ENCODE data around the gene TTN. TPM values are rescaled to one million over a fixed set of nuclear protein-coding genes. Genes with fewer than 3 reads are reported as not detected.

TTN gene
- total and polyA plus RNA-seq, 2 of the 4 experiments (the other 2 are of a cell fraction): 0.02 to 0.18 TPM

GRCh38 chr2:178536037-178536436 is 271.2 kb downstream of the TTN start:
- no peak overlapping the region for H3K14ac ChIP-seq (replicated peaks; ENCODE audit: low read depth, low read length)
- peaks cover 24% of the 10 kb centered on the region for H3K36me3 ChIP-seq (ENCODE audit: control insufficient read depth, insufficient read depth, low read length)
- no peak overlapping the region for H2BK120ac ChIP-seq (ENCODE audit: low read depth, low read length)
- H3K9me1 ChIP-seq (ENCODE audit: insufficient read depth, low read length): peaks cover 3% of the 10 kb centered on the region; the same call in 1 of the 2 replicates
- no peak overlapping the region for H4K8ac ChIP-seq (ENCODE audit: low read depth in 2 of 2, low read length in 2 of 2)
- no peak overlapping the region for H2BK5ac ChIP-seq (ENCODE audit: low read depth, low read length, poor library complexity, severe bottlenecking)
- POLR2A ChIA-PET (ENCODE audit: unreplicated experiment): no interaction called here
- in situ Hi-C loops (cut with MboI; ENCODE audit: low sequenced_read_pairs) (no loop called here), intact Hi-C loops (cut with micrococcal nuclease) (no loop called here), dilution Hi-C loops (cut with HindIII; ENCODE audit: low sequenced_read_pairs, unreplicated experiment) (no loop called here)
- peaks cover 0 to 32% of the 10 kb centered on the region in 2 experiments; a peak in 3 of 4 replicates for H3K79me1 ChIP-seq (ENCODE audit: low read depth in 1 of 2, low read length in 2 of 2)
- no peak overlapping the region for H2AK9ac ChIP-seq (replicated peaks; ENCODE audit: low read depth, low read length, poor library complexity)
- H3K4me2 ChIP-seq (ENCODE audit: low read depth, low read length): no peak overlapping the region
- H3K56ac ChIP-seq (ENCODE audit: extremely low read depth, insufficient read depth, low read length): no peak overlapping the region
- TF ChIP-seq MAZ (IDR thresholded peaks at IDR 0.05; ENCODE audit: borderline replicate concordance, low read depth, low read length): no peak
- TF ChIP-seq MXI1 (IDR thresholded peaks at IDR 0.05; ENCODE audit: borderline replicate concordance, low read depth, low read length): no peak
- TF ChIP-seq BHLHE40 (IDR thresholded peaks at IDR 0.05; ENCODE audit: low read depth, low read length): no peak
- no peak for TF ChIP-seq NFE2L2 (IDR thresholded peaks at IDR 0.05; ENCODE audit: low read depth, low read length)
- no peak for TF ChIP-seq CEBPB (IDR thresholded peaks at IDR 0.05; ENCODE audit: low read depth, low read length)
- no peak for TF ChIP-seq RAD21 (IDR thresholded peaks at IDR 0.05; ENCODE audit: low read length)
- no peak for TF ChIP-seq MAFK (IDR thresholded peaks at IDR 0.05; ENCODE audit: low read depth, low read length)
- no peak for TF ChIP-seq CHD1 (IDR thresholded peaks at IDR 0.05; ENCODE audit: low read depth, low read length)
- TF ChIP-seq, protein P1, sequence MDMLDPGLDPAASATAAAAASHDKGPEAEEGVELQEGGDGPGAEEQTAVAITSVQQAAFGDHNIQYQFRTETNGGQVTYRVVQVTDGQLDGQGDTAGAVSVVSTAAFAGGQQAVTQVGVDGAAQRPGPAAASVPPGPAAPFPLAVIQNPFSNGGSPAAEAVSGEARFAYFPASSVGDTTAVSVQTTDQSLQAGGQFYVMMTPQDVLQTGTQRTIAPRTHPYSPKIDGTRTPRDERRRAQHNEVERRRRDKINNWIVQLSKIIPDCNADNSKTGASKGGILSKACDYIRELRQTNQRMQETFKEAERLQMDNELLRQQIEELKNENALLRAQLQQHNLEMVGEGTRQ (IDR thresholded peaks at IDR 0.05; ENCODE audit: low read depth, low read length): no peak
- TF ChIP-seq, protein P2, sequence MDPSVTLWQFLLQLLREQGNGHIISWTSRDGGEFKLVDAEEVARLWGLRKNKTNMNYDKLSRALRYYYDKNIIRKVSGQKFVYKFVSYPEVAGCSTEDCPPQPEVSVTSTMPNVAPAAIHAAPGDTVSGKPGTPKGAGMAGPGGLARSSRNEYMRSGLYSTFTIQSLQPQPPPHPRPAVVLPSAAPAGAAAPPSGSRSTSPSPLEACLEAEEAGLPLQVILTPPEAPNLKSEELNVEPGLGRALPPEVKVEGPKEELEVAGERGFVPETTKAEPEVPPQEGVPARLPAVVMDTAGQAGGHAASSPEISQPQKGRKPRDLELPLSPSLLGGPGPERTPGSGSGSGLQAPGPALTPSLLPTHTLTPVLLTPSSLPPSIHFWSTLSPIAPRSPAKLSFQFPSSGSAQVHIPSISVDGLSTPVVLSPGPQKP (IDR thresholded peaks at IDR 0.05; ENCODE audit: borderline replicate concordance, low read depth, low read length): no peak
- no peak for TF ChIP-seq CTCF (conservative IDR thresholded peaks at IDR 0.05; ENCODE audit: low read depth, low read length)
- TF ChIP-seq RCOR1 (IDR thresholded peaks at IDR 0.05; ENCODE audit: insufficient replicate concordance, low read length): no peak
- no peak for TF ChIP-seq RFX5 (IDR thresholded peaks at IDR 0.05; ENCODE audit: low read depth, low read length)
- TF ChIP-seq SMC3 (IDR thresholded peaks at IDR 0.05; ENCODE audit: low read depth, low read length): no peak
- TF ChIP-seq FOS (IDR thresholded peaks at IDR 0.05; ENCODE audit: low read depth, low read length): no peak
- TF ChIP-seq POLR2A (IDR thresholded peaks at IDR 0.05; ENCODE audit: low read depth, low read length): no peak
- DNase-seq (no peak), ATAC-seq (ENCODE audit: low read depth) (no peak)
- CTCF ChIA-PET: no interaction called here
- no peak overlapping the region for H2AK5ac ChIP-seq (ENCODE audit: low read depth, low read length)
- no peak overlapping the region for H2BK15ac ChIP-seq (ENCODE audit: low read depth, low read length)
- H3K23ac ChIP-seq (ENCODE audit: low read depth, low read length): no peak overlapping the region
- H3K18ac ChIP-seq (ENCODE audit: low read depth, low read length): no peak overlapping the region
- H3K27ac ChIP-seq (ENCODE audit: insufficient read depth, low read length): no peak overlapping the region
- H4K5ac ChIP-seq (ENCODE audit: low read depth, low read length): no peak overlapping the region
- no peak overlapping the region for H3K4me3 ChIP-seq (ENCODE audit: insufficient read depth, low read depth, low read length)
- no peaks in the 10 kb centered on the region for H3K4me1 ChIP-seq (ENCODE audit: control insufficient read depth, insufficient read depth, low read length)
- H2BK20ac ChIP-seq (ENCODE audit: low read depth, low read length): no peak overlapping the region
- H4K91ac ChIP-seq (ENCODE audit: insufficient read depth, low read depth, low read length): no peak overlapping the region
- no peak overlapping the region for H3K4ac ChIP-seq (ENCODE audit: low read depth, low read length)
- no peaks in the 10 kb centered on the region for H3K9me3 ChIP-seq (ENCODE audit: control insufficient read depth, insufficient read depth, low read length)
- no peak overlapping the region for H2AFZ ChIP-seq (replicated peaks; ENCODE audit: low read length, poor library complexity)
- no peaks in the 10 kb centered on the region for H3K27me3 ChIP-seq (ENCODE audit: control insufficient read depth, insufficient read depth, low read length)
- no TSS peak for BruUV-seq (replicated peaks)
- H3K9ac ChIP-seq (ENCODE audit: low read depth, low read length): no peak overlapping the region
- WGBS, 2 experiments (ENCODE audit: extremely low coverage in 2 of 2, insufficient read length in 1 of 2): no CpG with 5 or more reads among the region's 4 CpGs
- no peaks in the 10 kb centered on the region for H4K20me1 ChIP-seq (ENCODE audit: insufficient read depth, low read length)

All from IMR-90 (cell line).